Measurements from ENCODE around the gene PSG6. TPM values are rescaled to one million over a fixed set of nuclear protein-coding genes. Genes with fewer than 3 reads are reported as not detected.
"Not testable (repeated sequence)": the region's sequence is repeated elsewhere in the genome, so short reads cannot be mapped to it uniquely, and the experiment has no call there.

PSG6 gene
- total RNA-seq, 1 donor from 2014 or later = not detected

DNA sequence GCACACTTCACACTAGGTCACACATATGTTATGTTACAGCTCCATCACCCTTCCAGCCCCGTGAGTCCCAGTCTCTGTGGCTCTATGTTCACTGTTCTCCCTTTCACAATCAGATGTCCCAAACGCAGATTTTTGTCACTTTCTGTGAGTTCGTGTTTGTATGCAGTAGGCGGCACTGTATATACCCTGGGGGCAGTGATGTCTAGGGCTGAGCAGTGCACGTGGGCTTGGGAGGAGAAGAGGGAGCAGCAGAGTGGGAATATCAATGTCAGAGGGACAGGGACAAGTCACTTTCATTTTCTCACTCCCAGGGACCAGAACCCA, 60.2 kb downstream of the PSG6 start:
- Mint-ChIP-seq H3K36me3 (peaks cover 4% of the 10 kb centered on the region), H3K4me1 (no peaks in the 10 kb centered on the region), H3K27me3 (ENCODE audit: low read depth) (no peaks in the 10 kb centered on the region), H3K27ac (no peak overlapping the region), H3K9me3 (peaks cover 63% of the 10 kb centered on the region), H3K4me3 (no peak overlapping the region)
- TF ChIP-seq, protein P1, sequence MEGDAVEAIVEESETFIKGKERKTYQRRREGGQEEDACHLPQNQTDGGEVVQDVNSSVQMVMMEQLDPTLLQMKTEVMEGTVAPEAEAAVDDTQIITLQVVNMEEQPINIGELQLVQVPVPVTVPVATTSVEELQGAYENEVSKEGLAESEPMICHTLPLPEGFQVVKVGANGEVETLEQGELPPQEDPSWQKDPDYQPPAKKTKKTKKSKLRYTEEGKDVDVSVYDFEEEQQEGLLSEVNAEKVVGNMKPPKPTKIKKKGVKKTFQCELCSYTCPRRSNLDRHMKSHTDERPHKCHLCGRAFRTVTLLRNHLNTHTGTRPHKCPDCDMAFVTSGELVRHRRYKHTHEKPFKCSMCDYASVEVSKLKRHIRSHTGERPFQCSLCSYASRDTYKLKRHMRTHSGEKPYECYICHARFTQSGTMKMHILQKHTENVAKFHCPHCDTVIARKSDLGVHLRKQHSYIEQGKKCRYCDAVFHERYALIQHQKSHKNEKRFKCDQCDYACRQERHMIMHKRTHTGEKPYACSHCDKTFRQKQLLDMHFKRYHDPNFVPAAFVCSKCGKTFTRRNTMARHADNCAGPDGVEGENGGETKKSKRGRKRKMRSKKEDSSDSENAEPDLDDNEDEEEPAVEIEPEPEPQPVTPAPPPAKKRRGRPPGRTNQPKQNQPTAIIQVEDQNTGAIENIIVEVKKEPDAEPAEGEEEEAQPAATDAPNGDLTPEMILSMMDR (IDR thresholded peaks at IDR 0.05; ENCODE audit: unreplicated experiment) = peak; percentile 3
- DNase-seq (ENCODE audit: low spot score in 2 of 2, unreplicated experiment in 2 of 2) = no peak

DNA sequence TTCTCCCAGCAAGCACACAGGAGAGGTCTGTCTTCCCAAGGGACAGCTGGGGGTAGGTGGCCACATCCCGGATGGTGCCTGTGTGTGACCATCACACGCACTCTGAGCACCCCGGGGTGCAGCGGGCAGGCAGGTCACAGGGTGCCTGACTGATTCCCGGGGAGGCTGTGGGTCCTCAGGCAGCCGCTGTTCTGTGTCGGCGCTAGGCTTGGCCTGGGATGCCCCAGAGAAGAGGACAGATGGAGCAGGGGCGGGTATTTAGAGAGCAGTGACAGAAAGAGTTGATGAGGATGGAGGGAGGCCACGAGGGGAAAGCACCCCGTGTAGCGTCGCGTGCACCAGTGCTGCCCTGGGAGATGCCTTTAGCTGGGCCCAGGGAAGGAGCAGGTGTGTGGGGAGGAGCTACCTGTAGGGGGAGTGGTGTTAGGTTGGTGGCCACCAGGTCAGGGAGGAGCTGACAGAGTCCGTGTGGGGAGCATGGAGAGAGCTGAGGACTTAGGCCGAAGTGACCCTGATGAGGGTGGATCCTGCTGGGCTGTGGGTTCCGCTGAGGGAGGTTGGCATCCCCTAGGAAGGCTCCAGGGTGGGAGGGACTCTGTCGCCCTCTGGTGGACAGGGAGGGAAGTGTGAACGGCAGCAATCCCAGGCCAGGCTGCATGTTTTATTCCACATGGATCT, 60.7 kb downstream of the PSG6 start:
- not testable (repeated sequence) for H3K4me1 Mint-ChIP-seq; H3K4me3 Mint-ChIP-seq; H3K27ac Mint-ChIP-seq; DNase-seq (ENCODE audit: low spot score in 2 of 2, unreplicated experiment in 2 of 2); H3K27me3 Mint-ChIP-seq (ENCODE audit: low read depth); H3K36me3 Mint-ChIP-seq
- H3K9me3 Mint-ChIP-seq = peaks cover 60% of the 10 kb centered on the region

DNA sequence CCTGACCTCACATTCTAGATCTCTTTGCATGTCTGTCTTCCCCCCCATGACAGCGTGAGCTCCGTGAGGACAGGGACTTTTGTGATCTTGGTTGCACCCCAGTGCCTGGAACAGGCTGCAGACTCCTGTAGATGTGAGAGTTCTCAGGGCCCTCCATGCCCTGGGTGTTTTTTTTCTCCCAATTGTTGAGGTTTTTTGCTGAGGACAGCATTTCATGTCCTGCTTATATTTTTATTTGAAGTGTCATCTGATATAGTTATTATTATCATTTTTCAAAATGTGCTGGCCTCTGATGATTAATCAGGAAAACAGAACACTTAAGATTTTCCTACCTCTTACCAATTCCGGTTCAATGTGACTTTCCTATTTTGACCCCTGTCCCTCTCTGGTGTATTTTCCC, 62.9 kb downstream of the PSG6 start:
- not testable (repeated sequence) for H3K36me3 Mint-ChIP-seq; H3K4me3 Mint-ChIP-seq; DNase-seq (ENCODE audit: low spot score in 2 of 2, unreplicated experiment in 2 of 2); H3K27me3 Mint-ChIP-seq (ENCODE audit: low read depth); H3K4me1 Mint-ChIP-seq; H3K27ac Mint-ChIP-seq
- peaks cover 68% of the 10 kb centered on the region for H3K9me3 Mint-ChIP-seq

DNA sequence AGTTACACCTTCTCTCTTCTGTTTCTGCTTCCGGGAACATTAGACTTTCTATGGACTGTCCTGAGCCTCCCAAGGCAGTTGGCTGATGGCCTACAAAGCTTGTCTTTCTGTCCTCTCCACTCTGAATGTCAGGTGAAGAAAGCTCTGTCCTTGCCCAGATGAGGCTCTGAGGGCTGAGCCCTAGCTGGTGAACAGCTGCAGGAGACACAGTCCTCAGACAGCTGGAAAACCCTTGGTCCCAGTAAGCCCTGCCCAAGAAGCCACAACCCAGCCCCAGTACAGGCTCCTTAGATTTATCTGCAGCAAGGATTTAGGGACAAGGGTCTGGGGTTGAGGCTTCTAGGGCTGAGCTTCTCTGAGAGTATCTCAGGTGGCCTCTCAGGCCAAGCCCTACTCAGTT, 64.5 kb downstream of the PSG6 start:
- H3K9me3 Mint-ChIP-seq = peaks cover 59% of the 10 kb centered on the region
- H3K36me3 Mint-ChIP-seq; DNase-seq (ENCODE audit: low spot score in 2 of 2, unreplicated experiment in 2 of 2); H3K4me3 Mint-ChIP-seq; H3K4me1 Mint-ChIP-seq; H3K27me3 Mint-ChIP-seq (ENCODE audit: low read depth); H3K27ac Mint-ChIP-seq: not testable (repeated sequence)

DNA sequence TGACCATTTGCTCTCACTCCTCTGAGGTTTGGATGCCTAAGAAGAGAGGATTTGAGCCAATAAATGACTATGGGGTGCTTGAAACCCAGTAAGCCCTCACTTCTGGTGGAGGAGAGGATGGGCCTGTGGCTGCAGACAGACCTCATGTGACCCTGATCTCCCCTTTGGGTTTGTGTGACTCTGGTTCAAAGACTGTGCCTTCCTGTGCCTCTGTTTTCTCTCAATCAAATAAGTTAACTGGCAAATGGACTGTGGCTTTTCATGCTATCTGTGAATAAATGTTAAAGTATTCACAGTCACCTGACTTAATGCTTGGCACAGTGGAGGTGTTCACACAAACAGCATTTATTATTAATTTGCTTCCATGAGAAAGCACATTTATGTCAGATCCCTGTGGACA, 64.9 kb downstream of the PSG6 start:
- H3K9me3 Mint-ChIP-seq = peaks cover 56% of the 10 kb centered on the region
- H3K27me3 Mint-ChIP-seq (ENCODE audit: low read depth); H3K36me3 Mint-ChIP-seq; DNase-seq (ENCODE audit: low spot score in 2 of 2, unreplicated experiment in 2 of 2); H3K4me1 Mint-ChIP-seq; H3K27ac Mint-ChIP-seq; H3K4me3 Mint-ChIP-seq: not testable (repeated sequence)

Other genes starting within 250 kb of the PSG6 start
- not detected in 3 replicates for gene PSG3, start 177.4 kb downstream of the PSG6 start, total RNA-seq
- not detected in 3 replicates for gene PSG8, start 152.2 kb downstream of the PSG6 start, total RNA-seq
- not detected in 3 replicates for gene PSG1, start 38.2 kb downstream of the PSG6 start, total RNA-seq
- not detected in 3 replicates for gene PSG7, start 19.3 kb upstream of the PSG6 start, total RNA-seq
- gene PSG11, start 108.6 kb upstream of the PSG6 start, total RNA-seq = not detected in 3 replicates
- gene PSG2, start 164.8 kb upstream of the PSG6 start, total RNA-seq = not detected in 3 replicates